ENCODE measurements around the gene FOXRED2. TPM values are rescaled to one million over a fixed set of nuclear protein-coding genes. Genes with fewer than 3 reads are reported as not detected.
A peak's percentile ranks its signal among the peaks of the same experiment; 100 is the strongest.
"Not testable (repeated sequence)": the region's sequence is repeated elsewhere in the genome, so short reads cannot be mapped to it uniquely, and the experiment has no call there.

The FOXRED2 gene
- total RNA-seq, 2 experiments from 2014 or later, result 19.0 to 20.3 TPM

DNA sequence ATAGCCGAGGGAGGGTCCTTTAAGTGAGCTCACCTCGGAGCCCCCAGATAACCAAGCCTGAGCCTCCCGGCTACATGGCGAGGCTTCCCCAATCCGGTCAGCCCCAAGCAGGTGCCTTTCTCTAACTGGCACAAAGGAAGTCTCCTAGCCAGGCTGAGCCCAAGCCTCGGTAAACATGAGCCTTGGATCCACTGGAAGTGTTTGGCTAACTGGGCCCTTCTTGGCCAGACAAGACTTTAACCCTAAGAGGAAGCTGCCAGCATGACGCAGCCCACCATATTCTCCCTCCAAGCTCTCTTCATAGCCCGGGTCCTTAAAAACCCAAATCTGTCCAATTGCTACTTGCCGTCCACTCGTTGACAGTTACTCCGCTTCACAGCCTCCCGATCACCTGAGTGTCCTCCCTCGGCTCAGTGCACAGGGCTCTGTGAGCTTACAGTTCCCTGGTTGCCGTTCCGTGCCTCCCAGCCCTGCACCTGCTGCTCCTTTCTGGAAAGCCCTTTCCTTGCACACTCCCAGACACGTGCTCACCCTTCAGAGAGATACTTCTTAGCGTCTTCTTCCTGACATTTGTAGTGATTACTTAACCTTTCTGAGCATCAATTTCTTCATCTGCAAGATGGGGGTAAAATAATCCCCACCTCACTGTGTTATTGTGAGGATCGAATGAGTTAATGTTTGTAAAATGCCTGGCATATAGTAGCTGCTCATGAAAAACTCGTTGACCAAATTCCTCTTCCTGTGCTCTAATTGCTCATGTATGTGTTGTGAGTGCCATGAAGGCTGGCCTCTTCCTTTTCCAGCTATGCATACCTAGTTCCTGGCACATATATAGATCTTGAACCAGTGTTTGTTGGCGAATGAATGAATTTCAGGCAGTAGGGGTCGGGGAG, 51.0 kb downstream of the FOXRED2 start:
- no peaks in the 10 kb centered on the region for H3K27me3 Mint-ChIP-seq (ENCODE audit: low read depth)
- DNase-seq (no peak), ATAC-seq (no peak)
- H3K27ac Mint-ChIP-seq, result peak overlapping the region; percentile 73
- H3K4me1 Mint-ChIP-seq (ENCODE audit: low read depth), result peaks cover 61% of the 10 kb centered on the region
- H3K36me3 Mint-ChIP-seq (ENCODE audit: low read depth), result no peaks in the 10 kb centered on the region
- ChIA-PET POLR2A (interaction anchor here (0.7 to 3.3 kb wide), 8 partner anchors 11 to 124 kb away, joined by 3 to 10 read pairs (median 5); partner anchors contain the start of gene TXN2), CTCF (interaction anchor here (0.6 to 3.9 kb wide), 12 partner anchors 8 to 169 kb away, joined by 3 to 20 read pairs (median 5); no protein-coding TSS in a partner anchor)
- no peaks in the 10 kb centered on the region for H3K9me3 Mint-ChIP-seq (ENCODE audit: insufficient read depth)
- H3K4me3 Mint-ChIP-seq, result peak overlapping the region; percentile 70

DNA sequence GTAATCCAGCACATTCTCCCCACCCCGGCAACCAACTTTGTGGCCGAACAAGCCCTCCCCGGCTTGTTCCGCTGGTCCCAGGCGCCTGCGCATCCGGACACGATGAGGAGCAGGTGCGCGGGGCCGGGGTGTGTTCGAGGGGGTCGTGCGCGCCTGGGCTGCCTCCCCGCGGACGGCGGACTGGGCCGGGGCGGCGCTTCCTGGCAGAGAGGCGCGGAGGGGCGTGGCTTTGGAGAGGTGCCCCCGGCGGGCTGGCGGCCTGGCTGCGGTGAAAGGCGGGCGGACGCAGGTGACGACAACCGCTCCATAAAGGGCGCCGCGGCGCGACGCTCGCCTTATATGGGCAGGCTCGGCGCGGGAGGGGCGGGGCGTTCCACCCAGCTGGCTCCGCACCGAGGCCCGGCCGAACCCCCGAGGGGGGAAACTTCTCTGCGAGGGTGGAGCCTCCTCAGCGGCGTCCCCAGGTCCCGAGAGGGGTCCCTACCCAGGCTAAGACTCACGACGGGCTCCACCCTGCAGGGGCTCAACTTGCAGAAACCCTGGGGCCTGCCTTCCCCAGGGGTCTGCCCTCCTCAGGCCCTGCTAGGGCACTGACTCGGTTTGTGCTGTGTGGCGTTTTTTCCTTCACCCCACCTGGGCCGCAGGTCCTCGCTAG, 51.8 kb downstream of the FOXRED2 start:
- POLR2A ChIA-PET, result interaction anchor here (0.7 to 3.3 kb wide), 9 partner anchors 11 to 124 kb away, joined by 3 to 10 read pairs (median 5); partner anchors contain the start of genes EIF3D and TXN2

DNA sequence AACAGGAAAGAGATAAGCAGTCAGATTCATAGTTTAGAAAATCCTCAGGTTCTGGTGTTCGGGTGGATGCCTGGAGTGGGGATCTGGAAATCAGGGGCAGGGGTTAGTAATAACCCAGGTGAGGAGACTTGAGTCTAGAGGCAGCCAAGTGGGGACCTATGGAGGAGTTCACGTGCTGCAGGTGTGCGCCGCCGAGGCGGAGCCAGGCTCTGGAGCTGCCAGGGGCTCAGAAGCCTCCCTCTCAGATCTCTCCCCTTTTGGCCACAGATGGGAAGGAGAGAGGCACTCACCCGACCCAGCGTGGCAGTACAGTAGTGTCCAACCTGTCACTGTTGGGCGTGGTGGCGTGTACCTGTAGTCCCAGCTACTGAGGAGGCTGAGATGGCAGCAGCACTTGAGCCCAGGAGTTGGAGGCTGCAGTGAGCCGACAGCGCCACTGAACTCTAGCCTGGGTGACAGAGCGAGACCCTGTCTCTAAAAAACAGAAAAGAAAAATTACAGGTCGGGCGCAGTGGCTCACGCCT, 52.9 kb downstream of the FOXRED2 start:
- ChIA-PET CTCF (interaction anchor here (0.8 to 3.9 kb wide), 10 partner anchors 17 to 153 kb away, joined by 3 to 20 read pairs (median 3); no protein-coding TSS in a partner anchor), POLR2A (interaction anchor here (0.7 to 3.3 kb wide), 3 partner anchors 66 to 119 kb away, joined by 3 to 10 read pairs (median 3); partner anchors contain the start of genes EIF3D and MYH9)
- H3K27ac Mint-ChIP-seq, result peak overlapping the region; percentile 81
- no peak for DNase-seq
- H3K27me3 Mint-ChIP-seq (ENCODE audit: low read depth), result no peaks in the 10 kb centered on the region
- H3K4me3 Mint-ChIP-seq, result peak overlapping the region; percentile 70
- peaks cover 66% of the 10 kb centered on the region for H3K4me1 Mint-ChIP-seq (ENCODE audit: low read depth)
- H3K9me3 Mint-ChIP-seq (ENCODE audit: insufficient read depth), result no peaks in the 10 kb centered on the region
- H3K36me3 Mint-ChIP-seq (ENCODE audit: low read depth), result no peaks in the 10 kb centered on the region
- no peak for ATAC-seq

More for the DNA sequence above, 51.8 kb downstream of the FOXRED2 start:
- Mint-ChIP-seq H3K36me3 (ENCODE audit: low read depth) (no peaks in the 10 kb centered on the region), H3K4me1 (ENCODE audit: low read depth) (peaks cover 62% of the 10 kb centered on the region), H3K9me3 (ENCODE audit: insufficient read depth) (no peaks in the 10 kb centered on the region), H3K27ac (peak overlapping the region; percentile 79), H3K27me3 (ENCODE audit: low read depth) (no peaks in the 10 kb centered on the region), H3K4me3 (peak overlapping the region; percentile 70)
- DNase-seq (peak; percentile 98), ATAC-seq (peak; percentile 78)
- CTCF ChIA-PET, result interaction anchor here (0.6 to 3.9 kb wide), 15 partner anchors 8 to 168 kb away, joined by 3 to 20 read pairs (median 4); no protein-coding TSS in a partner anchor

DNA sequence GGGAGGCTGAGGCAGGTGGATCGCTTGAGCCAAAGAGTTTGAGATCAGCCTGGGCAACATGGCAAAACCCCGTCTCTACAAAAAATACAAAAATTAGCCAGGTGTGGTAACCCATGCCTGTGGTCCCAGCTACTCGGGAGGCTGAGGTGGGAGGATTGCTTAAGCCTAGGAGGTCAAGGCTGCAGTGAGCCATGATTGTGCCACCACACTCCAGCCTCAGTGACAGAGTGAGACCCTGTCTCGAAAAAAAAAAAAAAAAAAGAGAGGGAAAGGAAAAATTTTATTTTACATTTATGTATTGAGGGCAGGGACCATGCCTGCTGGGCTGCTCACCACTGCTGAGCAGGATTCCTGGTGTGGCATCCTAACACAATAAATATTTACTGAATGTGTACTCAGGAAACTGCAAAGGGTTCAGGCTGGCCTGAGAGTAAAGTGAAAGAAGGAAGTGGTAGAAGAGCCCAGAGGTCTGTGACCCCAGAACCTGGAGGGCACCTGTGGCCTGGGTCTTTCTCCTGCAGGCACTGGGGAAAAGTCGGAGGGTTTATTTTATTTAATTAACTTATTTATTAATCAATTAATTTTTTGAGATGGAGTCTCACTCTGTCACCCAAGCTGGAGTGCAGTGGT, 53.7 kb downstream of the FOXRED2 start:
- Mint-ChIP-seq H3K27ac (peak overlapping the region; percentile 92), H3K4me1 (ENCODE audit: low read depth) (peaks cover 66% of the 10 kb centered on the region), H3K4me3 (peak overlapping the region; percentile 61)
- CTCF ChIA-PET, result interaction anchor here (0.8 to 3.9 kb wide), 3 partner anchors 18 to 152 kb away, joined by 3 to 20 read pairs (median 3); no protein-coding TSS in a partner anchor
- not testable (repeated sequence) for ATAC-seq; H3K9me3 Mint-ChIP-seq (ENCODE audit: insufficient read depth); H3K27me3 Mint-ChIP-seq (ENCODE audit: low read depth); H3K36me3 Mint-ChIP-seq (ENCODE audit: low read depth)
- POLR2A ChIA-PET, result interaction anchor here (3.3 kb wide), 1 partner anchor 118 kb away, joined by 10 read pairs; no protein-coding TSS in a partner anchor
- peak; percentile 31 for DNase-seq

DNA sequence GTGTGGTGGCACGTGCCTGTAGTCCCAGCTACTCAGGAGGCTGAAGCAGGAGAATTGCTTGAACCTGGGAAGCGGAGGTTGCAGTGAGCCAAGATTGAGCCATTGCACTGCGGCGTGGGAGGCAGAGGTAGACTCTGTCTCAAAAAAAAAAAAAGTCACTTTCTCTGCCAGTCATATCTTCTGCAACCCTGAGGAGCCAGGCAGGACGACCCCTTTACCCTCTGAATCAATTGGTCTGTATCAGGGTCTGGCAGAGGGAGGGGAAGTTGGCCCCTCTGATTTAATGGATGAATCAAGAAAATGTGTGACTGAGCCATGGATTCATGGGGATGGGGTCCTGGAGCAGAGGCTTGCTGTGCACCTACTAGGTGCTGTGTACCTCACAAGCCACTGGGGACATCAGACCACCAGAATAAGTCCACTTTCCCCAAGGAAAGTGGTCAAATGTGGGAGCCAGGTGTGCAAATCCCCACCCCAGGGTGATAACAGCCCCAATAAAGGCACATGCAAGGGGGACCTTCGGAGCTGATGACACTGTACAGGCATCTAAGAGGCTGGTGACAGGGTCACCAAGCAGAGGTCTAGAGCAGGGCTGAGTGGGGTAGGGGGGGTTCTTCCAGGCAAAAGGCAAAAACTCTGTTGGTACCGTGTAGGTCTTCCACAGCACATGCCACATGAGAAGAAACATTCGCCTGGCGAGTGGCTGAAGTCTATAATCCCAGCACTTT, 54.4 kb downstream of the FOXRED2 start:
- peaks cover 67% of the 10 kb centered on the region for H3K4me1 Mint-ChIP-seq (ENCODE audit: low read depth)
- peak; percentile 38 for DNase-seq
- POLR2A ChIA-PET, result interaction anchor here (1.0 to 1.5 kb wide), 3 partner anchors 10 to 76 kb away, joined by 3 to 4 read pairs (median 4); no protein-coding TSS in a partner anchor

DNA sequence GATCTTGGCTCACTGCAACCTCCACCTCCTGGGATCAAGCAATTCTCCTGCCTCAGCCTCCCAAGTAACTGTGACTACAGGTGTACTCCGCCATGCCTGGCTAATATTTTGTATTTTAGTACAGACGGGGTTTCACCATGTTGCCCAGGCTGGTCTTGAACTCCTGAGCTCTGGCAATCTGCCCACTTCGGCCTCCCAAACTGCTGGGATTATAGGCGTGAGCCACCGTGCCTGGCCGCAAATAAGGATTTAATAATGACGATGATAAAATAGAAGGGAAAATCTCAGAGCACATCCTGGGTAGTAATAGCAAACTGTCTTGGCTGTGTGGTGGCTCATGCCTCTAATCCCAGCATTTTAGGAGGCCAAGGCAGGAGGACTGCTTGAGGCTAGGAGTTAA, 55.9 kb downstream of the FOXRED2 start:
- not testable (repeated sequence) for ATAC-seq; H3K9me3 Mint-ChIP-seq (ENCODE audit: insufficient read depth); H3K27me3 Mint-ChIP-seq (ENCODE audit: low read depth); H3K4me3 Mint-ChIP-seq; DNase-seq; H3K36me3 Mint-ChIP-seq (ENCODE audit: low read depth)
- H3K4me1 Mint-ChIP-seq (ENCODE audit: low read depth), result peaks cover 67% of the 10 kb centered on the region
- peak overlapping the region; percentile 92 for H3K27ac Mint-ChIP-seq
- ChIA-PET CTCF (interaction anchor here (1.2 to 1.8 kb wide), 3 partner anchors 15 to 66 kb away, joined by 4 to 7 read pairs (median 5); no protein-coding TSS in a partner anchor), POLR2A (interaction anchor here (1.1 to 1.5 kb wide), 5 partner anchors 8 to 72 kb away, joined by 3 to 9 read pairs (median 4); partner anchors contain the start of genes MYH9 and TXN2)

More for the DNA sequence above, 54.4 kb downstream of the FOXRED2 start:
- Mint-ChIP-seq H3K4me3 (peak overlapping the region; percentile 39), H3K27ac (peak overlapping the region; percentile 92), H3K27me3 (ENCODE audit: low read depth) (no peaks in the 10 kb centered on the region), H3K36me3 (ENCODE audit: low read depth) (no peaks in the 10 kb centered on the region), H3K9me3 (ENCODE audit: insufficient read depth) (no peaks in the 10 kb centered on the region)
- no peak for ATAC-seq
- CTCF ChIA-PET, result interaction anchor here (0.6 to 3.9 kb wide), 8 partner anchors 14 to 151 kb away, joined by 3 to 20 read pairs (median 4); no protein-coding TSS in a partner anchor

DNA sequence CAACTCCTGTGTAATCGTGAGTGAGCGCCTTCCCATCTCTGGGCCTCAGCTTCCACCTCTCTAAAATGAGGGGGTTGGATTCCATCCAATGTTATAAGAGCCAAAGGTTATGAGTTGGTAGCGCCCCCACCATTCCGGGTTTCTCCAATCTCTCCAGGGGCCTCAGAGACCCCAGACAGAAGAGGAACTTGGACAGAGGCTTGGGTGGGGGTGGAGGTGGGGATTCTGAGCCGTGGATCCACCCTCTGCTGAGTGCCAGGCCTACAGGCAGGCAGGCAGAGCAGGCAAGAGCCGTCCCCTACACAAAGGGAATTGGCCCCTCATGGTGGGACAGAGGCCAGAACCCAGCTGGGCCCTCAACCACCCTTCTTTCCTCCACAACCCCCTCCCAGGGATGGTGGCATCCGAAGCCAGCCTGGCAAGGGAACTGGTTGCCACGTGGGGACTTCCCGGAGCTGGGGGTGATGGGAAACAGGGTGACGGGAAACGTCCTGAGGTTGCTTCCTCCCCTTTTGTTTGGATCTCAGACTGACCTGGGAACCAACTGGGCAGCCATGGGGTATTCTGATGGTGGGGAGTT, 57.2 kb downstream of the FOXRED2 start:
- ChIA-PET POLR2A (interaction anchor here (0.6 kb wide), 1 partner anchor 80 kb away, joined by 4 read pairs; no protein-coding TSS in a partner anchor), CTCF (no interaction called here)
- H3K27ac Mint-ChIP-seq, result peak overlapping the region; percentile 49
- no peak overlapping the region for H3K4me3 Mint-ChIP-seq
- no peaks in the 10 kb centered on the region for H3K9me3 Mint-ChIP-seq (ENCODE audit: insufficient read depth)
- no peaks in the 10 kb centered on the region for H3K27me3 Mint-ChIP-seq (ENCODE audit: low read depth)
- DNase-seq (no peak), ATAC-seq (no peak)
- H3K36me3 Mint-ChIP-seq (ENCODE audit: low read depth), result no peaks in the 10 kb centered on the region
- H3K4me1 Mint-ChIP-seq (ENCODE audit: low read depth), result peaks cover 70% of the 10 kb centered on the region

DNA sequence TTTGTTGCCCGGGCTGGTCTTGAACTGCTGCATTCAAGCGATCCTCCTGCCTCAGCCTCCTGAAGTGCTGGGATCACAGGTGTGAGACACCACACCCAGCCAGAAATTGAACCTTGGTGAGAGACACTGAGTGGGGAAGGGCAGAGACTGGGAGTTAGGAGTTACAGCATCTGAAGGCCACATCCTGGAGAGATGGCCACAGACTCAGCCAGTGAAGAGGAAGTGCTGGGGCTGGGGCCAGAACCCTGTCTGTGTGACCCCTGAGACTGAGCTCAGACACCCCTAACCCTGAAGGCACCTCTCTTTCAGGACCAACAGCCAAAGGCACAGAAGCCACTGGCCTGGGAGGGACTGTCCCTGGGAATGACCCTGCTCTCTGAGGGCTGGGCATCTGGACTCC, 59.2 kb downstream of the FOXRED2 start:
- Mint-ChIP-seq H3K27me3 (ENCODE audit: low read depth) (no peaks in the 10 kb centered on the region), H3K27ac (peak overlapping the region; percentile 80), H3K4me3 (no peak overlapping the region), H3K4me1 (ENCODE audit: low read depth) (peaks cover 66% of the 10 kb centered on the region), H3K36me3 (ENCODE audit: low read depth) (no peaks in the 10 kb centered on the region), H3K9me3 (ENCODE audit: insufficient read depth) (no peaks in the 10 kb centered on the region)
- peak; percentile 39 for DNase-seq
- ATAC-seq, result no peak
- ChIA-PET POLR2A (interaction anchor here (1.2 kb wide), 1 partner anchor 12 kb away, joined by 5 read pairs; no protein-coding TSS in a partner anchor), CTCF (interaction anchor here (0.9 to 1.6 kb wide), 6 partner anchors 8 to 147 kb away, joined by 3 to 5 read pairs (median 3); no protein-coding TSS in a partner anchor)

DNA sequence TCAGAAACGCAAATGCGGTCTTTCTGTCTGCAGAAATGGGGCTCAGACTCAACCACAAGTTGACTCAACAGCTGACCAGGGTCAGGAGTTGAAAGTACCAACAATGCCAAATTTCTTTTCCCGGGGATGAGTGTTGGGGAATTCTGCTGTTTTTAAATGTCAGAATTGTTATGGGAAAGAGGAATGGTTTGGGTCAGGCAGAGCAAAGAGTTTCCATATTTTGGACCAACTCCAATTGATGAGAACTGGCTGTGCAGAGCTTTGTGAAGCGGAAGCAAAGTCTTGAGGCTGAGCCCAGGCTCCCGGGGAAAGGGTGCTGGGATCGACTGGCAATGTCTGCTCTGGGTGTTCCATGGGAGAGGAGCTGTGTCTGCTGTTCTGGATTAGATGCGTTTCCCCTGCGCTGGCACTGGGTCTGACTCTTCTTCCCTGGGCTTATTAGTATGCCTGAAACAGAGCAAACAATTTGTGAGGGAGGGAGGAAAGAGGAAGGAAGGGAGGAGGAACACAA, 61.6 kb downstream of the FOXRED2 start:
- CTCF ChIA-PET, result interaction anchor here (1.0 kb wide), 1 partner anchor 10 kb away, joined by 3 read pairs; no protein-coding TSS in a partner anchor
- Mint-ChIP-seq H3K4me3 (no peak overlapping the region), H3K27me3 (ENCODE audit: low read depth) (no peaks in the 10 kb centered on the region), H3K9me3 (ENCODE audit: insufficient read depth) (no peaks in the 10 kb centered on the region), H3K4me1 (ENCODE audit: low read depth) (peaks cover 52% of the 10 kb centered on the region), H3K36me3 (ENCODE audit: low read depth) (no peaks in the 10 kb centered on the region), H3K27ac (no peak overlapping the region)
- ATAC-seq (no peak), DNase-seq (no peak)
- POLR2A ChIA-PET, result no interaction called here
